Measurements from ENCODE around the gene SUGCT.

SUGCT gene

DNA sequence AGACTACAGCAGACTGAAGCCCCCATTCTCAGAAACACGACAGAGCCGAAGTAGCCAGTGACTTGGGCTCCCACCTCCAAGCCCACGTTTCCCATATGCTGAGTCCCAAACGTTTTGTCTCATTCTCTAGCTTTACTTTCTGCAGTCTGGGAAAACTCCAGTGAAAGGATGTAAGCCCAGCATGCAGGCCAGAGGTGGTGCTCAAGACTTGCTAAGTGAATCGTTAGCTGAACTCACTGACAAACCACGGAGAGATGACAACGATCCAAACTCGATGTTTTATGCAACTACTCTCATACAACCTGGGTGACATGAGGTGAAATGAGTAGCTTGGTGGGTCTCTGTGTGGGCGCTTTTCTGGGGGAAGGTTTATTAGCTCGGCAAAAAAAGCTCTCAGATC lies 731.8 kb downstream of the SUGCT start:
- Histone ChIP-seq H3K4me1 (ENCODE audit: low read length) (no peaks in the 10 kb centered on the region), H3K4me3 (ENCODE audit: low read length) (no peak overlapping the region), H2AFZ (ENCODE audit: low read length) (no peak overlapping the region), H3K4me2 (ENCODE audit: low read depth, low read length) (no peak overlapping the region), H3K27ac (ENCODE audit: low read length) (no peak overlapping the region), H3F3A (ENCODE audit: insufficient read depth, low read length) (no peaks in the 10 kb centered on the region), H3K9me2 (replicated peaks; ENCODE audit: insufficient read depth, low read length) (no peaks in the 10 kb centered on the region), H3K79me2 (ENCODE audit: low read length) (no peaks in the 10 kb centered on the region), H3K9me3 (replicated peaks; ENCODE audit: insufficient read depth, low read length) (no peaks in the 10 kb centered on the region), H3K9ac (ENCODE audit: low read length) (no peak overlapping the region), H4K20me1 (ENCODE audit: insufficient read depth, low read length) (no peaks in the 10 kb centered on the region), H3K36me3 (replicated peaks; ENCODE audit: insufficient read depth, low read length) (no peaks in the 10 kb centered on the region), H3K27me3 (replicated peaks; ENCODE audit: insufficient read depth, low read length) (no peaks in the 10 kb centered on the region)
- TF ChIP-seq EZH2 (optimal IDR thresholded peaks at IDR 0.05; ENCODE audit: low read depth, low read length) (no peak), EZH2phosphoT487 (IDR thresholded peaks at IDR 0.05; ENCODE audit: low read length) (no peak), CTCF (IDR thresholded peaks at IDR 0.05; ENCODE audit: low read length) (no peak)
- DNase-seq = no peak

DNA sequence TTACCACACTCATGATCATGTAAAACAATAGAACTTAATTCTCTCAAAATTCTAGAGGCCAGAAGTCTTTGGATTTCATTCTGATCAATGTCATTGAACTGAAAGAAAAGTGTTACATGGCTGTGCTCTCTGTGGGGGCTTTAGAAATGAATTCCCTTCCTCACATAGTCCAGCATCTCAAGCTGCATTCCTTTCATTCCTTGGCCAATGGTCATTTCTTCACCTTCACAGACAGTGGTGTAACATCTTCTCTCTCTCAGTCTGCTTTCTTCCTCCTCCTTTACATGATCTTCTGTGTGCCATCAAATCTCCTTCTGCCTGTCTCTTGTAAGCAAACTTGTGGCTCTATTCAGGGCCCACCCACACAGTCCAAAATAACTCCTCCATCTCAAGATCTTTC lies 735.3 kb downstream of the SUGCT start:
- Histone ChIP-seq H3K9ac (ENCODE audit: low read length) (no peak overlapping the region), H3K27me3 (replicated peaks; ENCODE audit: insufficient read depth, low read length) (no peaks in the 10 kb centered on the region), H3K9me3 (replicated peaks; ENCODE audit: insufficient read depth, low read length) (no peaks in the 10 kb centered on the region), H3K27ac (ENCODE audit: low read length) (no peak overlapping the region), H4K20me1 (ENCODE audit: insufficient read depth, low read length) (no peaks in the 10 kb centered on the region), H2AFZ (ENCODE audit: low read length) (no peak overlapping the region), H3K4me1 (ENCODE audit: low read length) (no peaks in the 10 kb centered on the region), H3K4me3 (ENCODE audit: low read length) (no peak overlapping the region), H3K79me2 (ENCODE audit: low read length) (no peaks in the 10 kb centered on the region), H3K36me3 (replicated peaks; ENCODE audit: insufficient read depth, low read length) (no peaks in the 10 kb centered on the region), H3F3A (ENCODE audit: insufficient read depth, low read length) (no peaks in the 10 kb centered on the region), H3K4me2 (ENCODE audit: low read depth, low read length) (no peak overlapping the region), H3K9me2 (replicated peaks; ENCODE audit: insufficient read depth, low read length) (no peaks in the 10 kb centered on the region)
- DNase-seq = no peak
- no peak for TF ChIP-seq EZH2phosphoT487 (IDR thresholded peaks at IDR 0.05; ENCODE audit: low read length)
- TF ChIP-seq CTCF (IDR thresholded peaks at IDR 0.05; ENCODE audit: low read length) = no peak
- no peak for TF ChIP-seq EZH2 (optimal IDR thresholded peaks at IDR 0.05; ENCODE audit: low read depth, low read length)

DNA sequence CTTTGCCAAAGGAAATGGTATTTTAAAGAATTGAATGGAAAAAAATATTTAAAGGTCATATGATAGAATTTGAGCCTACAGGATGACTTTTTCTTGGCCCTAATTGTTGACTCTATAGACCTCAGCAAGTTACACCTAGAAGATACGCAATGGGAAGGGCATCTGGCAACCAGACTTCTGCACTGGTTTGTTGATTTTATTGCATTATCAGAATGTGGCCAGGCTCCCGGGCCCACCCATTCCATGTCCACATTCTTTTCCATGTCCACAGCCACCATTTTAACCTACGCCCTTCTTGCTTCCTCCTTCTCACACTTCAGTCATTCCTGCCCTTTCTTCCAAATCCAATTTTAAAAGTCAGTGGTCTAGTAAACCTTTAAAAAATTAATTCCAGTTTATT lies 738.4 kb downstream of the SUGCT start:
- Histone ChIP-seq H3K36me3 (replicated peaks; ENCODE audit: insufficient read depth, low read length) (no peaks in the 10 kb centered on the region), H3K9ac (ENCODE audit: low read length) (no peak overlapping the region), H4K20me1 (ENCODE audit: insufficient read depth, low read length) (no peaks in the 10 kb centered on the region), H3K27me3 (replicated peaks; ENCODE audit: insufficient read depth, low read length) (no peaks in the 10 kb centered on the region), H3K4me3 (ENCODE audit: low read length) (no peak overlapping the region), H3F3A (ENCODE audit: insufficient read depth, low read length) (no peaks in the 10 kb centered on the region), H3K9me2 (replicated peaks; ENCODE audit: insufficient read depth, low read length) (no peaks in the 10 kb centered on the region), H3K4me1 (ENCODE audit: low read length) (no peaks in the 10 kb centered on the region), H3K79me2 (ENCODE audit: low read length) (no peaks in the 10 kb centered on the region), H2AFZ (ENCODE audit: low read length) (no peak overlapping the region), H3K4me2 (ENCODE audit: low read depth, low read length) (no peak overlapping the region), H3K27ac (ENCODE audit: low read length) (no peak overlapping the region), H3K9me3 (replicated peaks; ENCODE audit: insufficient read depth, low read length) (no peaks in the 10 kb centered on the region)
- no peak for DNase-seq
- TF ChIP-seq CTCF (IDR thresholded peaks at IDR 0.05; ENCODE audit: low read length) (no peak), EZH2 (optimal IDR thresholded peaks at IDR 0.05; ENCODE audit: low read depth, low read length) (no peak), EZH2phosphoT487 (IDR thresholded peaks at IDR 0.05; ENCODE audit: low read length) (no peak)
